Hematopoietic multipotent progenitor cell (in vitro differentiated cells): ENCODE measurements around the gene ZNF3. TPM values are rescaled to one million over a fixed set of nuclear protein-coding genes. Genes with fewer than 3 reads are reported as not detected.
A peak's percentile ranks its signal among the peaks of the same experiment; 100 is the strongest.

Source experiments
- DNase-seq, 3 donors: peaks; one replicate each; pipeline ENCODE4 v3.0.0-alpha.2; 2011 to 2015; ENCODE audit warnings: low read depth in 2 of 3, low spot score in 2 of 3
- total RNA-seq: library from RNA; depleted of rRNA; stranded (reverse); fragments of >200 nt; gene quantifications from one replicate; pipeline ENCODE4 v1.2.3, GENCODE V29; 2012

ZNF3 gene
- total RNA-seq, 1 donor = 25.9 TPM

GRCh38 chr7:100089458-100090196 lies 8.1 kb upstream of the ZNF3 start:
- no peak for DNase-seq

DNA sequence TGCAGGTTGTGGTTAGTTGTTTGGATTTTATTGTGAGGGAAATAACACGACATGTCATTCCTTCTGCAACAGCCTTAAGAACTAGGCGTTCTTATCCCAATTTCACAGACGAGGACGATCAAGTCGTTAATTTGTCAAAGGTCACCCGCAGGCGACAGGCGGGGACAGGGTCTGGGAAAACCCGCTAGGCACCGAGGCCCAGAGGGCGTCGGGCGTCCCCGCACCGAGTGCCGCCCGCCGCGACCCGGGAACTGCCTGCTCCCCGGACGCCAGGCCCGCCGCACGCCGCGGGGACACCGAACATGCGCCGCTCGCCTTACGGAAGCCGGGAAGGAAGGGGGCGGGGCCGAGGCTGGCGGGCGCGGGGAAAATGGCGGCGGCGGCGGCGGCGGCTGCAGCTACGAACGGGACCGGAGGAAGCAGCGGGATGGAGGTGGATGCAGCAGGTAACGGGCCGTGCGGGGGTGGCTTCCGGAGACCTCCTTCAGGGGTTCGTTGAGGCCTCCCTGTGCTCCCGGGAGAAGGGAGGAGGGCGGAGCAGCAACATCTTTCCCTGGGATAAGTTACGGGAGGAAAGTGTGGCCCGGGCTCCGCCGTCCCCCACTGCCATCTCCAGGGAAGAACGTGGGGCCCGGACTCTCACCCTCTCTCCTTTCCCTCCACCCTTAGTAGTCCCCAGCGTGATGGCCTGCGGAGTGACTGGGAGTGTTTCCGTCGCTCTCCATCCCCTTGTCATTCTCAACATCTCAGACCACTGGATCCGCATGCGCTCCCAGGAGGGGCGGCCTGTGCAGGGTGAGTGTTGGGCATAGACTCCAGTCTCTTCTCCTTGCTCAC lies 7.3 kb upstream of the ZNF3 start, which contains the start of gene COPS6:
TSS of gene COPS6 (plus strand) at position 349 of the 837 bp plus-strand sequence. CDS start at position 371, 22 bp downstream.
- DNase-seq = peak; percentile 74 to 79 (median 78)

- DNase-seq = no peak
These were observed 6.6 kb upstream of the ZNF3 start for GRCh38 chr7:100088095-100088620.

- no peak for DNase-seq
These were observed 5.7 kb upstream of the ZNF3 start for GRCh38 chr7:100087055-100087750.

DNA sequence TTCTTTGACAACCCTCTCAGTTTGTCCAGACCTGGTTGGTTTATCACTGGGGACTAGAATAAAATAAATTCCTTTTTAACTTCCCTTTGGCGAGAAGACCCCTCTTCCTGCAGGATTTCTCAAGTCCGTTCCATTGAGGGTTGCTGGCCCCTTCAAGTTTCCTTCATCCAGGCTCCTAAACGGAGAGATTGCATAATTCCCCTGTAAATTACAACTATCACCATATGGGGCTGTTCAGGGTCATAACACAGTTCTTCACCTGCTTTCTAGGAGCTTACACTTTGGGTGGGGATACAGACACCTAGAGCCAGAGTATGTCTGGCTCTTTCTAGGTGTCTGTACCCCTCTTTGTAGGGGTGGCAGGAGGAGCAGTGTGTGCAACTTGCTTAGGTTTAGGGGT lies 4.0 kb upstream of the ZNF3 start:
- no peak for DNase-seq

- DNase-seq = no peak
These were observed 1.5 kb upstream of the ZNF3 start for GRCh38 chr7:100082978-100083377.

- peak in 2 of 3 donors; percentile 16 to 41 for DNase-seq
These were observed 502 bp downstream of the ZNF3 start for GRCh38 chr7:100080907-100081534.

GRCh38 chr7:100079024-100079560 lies 2.4 kb downstream of the ZNF3 start:
- DNase-seq = no peak

DNA sequence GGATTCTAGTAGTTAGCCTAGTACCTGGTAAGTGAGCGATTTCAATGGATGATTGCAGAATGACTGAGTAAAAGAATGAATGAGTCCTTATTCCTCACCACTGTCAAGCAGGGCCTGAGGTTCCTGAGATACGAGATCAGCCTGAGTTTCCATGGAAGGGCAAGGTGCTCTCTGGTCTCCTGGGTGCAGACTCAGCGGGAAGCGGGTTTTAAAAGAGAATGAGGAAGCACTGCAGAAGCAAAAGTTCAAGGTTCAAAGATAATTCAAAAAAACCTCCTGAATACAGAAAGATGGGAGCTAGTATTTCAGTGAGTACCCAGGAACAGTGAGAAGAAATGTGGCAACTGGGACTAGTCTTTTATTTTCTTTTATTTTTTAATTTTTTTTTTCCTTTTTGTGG lies 4.3 kb downstream of the ZNF3 start:
- DNase-seq = no peak

- DNase-seq = no peak
These were observed 6.1 kb downstream of the ZNF3 start for GRCh38 chr7:100075418-100075817.

DNA sequence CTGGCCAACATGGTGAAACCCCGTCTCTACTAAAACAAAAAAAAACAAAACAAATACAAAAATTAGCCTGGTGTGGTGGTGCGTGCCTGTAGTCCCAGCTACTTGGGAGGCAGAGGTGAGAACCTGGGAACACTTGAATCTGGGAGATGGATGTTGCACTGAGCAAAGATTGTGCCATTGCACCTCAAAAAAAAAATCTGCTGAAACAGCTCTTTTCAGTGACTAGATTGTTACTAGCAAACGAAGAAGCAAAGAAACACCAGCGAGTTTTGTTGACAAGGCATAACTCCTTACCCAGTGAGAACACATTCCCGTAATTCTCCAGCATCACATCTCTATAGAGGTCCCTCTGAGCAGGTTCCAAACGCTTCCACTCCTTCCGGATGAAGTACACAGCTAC lies 6.7 kb downstream of the ZNF3 start:
- no peak for DNase-seq

- no peak for DNase-seq
These were observed 9.1 kb downstream of the ZNF3 start for GRCh38 chr7:100072462-100072861.

DNA sequence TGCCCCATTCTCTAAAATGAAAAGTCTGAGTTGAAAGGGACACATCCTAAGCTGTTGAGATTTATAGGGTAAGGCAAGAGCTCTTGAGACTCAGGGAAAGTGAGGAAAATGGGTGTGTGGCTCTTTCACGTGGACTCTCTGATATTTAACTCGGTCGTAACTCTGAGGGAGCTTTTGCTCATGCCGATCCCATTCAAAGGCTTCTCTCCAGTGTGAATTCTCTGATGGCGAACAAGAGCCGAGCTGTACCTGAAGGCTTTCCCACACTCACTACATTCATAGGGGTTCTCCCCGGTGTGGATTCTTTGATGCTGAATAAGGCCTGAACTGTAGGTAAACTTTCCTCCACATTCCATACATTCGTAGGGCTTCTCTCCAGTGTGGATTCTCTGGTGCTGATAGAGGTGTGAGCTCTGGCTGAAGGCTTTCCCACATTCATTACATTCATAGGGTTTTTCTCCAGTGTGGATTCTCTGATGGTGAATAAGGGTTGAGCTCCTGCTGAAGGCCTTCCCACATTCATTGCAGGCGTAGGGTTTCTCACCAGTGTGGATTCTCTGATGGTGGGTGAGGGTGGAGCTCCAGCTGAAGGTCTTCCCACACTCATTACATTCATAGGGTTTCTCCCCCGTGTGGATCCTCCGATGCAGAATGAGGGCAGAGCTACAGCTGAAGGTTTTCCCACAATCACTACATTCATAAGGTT lies 10.4 kb downstream of the ZNF3 start:
- DNase-seq = no peak

GRCh38 chr7:100069991-100070390 lies 11.5 kb downstream of the ZNF3 start:
- DNase-seq = no peak

DNA sequence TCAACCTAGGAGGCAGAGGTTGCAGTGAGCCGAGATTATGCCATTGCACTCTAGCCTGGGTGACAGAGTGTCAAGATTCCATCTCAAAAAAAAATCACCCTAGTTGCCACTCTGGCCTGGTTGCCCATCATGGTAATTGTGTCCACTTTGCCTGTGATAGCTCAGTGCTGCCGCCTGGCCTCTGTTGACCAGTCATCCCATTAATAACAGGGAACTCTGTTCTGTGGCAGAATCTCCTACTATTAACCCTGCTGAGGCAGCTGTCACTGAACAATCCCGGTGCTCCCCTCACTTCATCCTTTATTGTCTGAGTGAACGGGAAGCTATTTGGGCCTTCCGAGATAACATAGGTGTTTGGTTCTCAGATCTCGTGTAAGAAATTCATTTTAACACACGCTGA lies 14.6 kb downstream of the ZNF3 start:
- DNase-seq = no peak

DNA sequence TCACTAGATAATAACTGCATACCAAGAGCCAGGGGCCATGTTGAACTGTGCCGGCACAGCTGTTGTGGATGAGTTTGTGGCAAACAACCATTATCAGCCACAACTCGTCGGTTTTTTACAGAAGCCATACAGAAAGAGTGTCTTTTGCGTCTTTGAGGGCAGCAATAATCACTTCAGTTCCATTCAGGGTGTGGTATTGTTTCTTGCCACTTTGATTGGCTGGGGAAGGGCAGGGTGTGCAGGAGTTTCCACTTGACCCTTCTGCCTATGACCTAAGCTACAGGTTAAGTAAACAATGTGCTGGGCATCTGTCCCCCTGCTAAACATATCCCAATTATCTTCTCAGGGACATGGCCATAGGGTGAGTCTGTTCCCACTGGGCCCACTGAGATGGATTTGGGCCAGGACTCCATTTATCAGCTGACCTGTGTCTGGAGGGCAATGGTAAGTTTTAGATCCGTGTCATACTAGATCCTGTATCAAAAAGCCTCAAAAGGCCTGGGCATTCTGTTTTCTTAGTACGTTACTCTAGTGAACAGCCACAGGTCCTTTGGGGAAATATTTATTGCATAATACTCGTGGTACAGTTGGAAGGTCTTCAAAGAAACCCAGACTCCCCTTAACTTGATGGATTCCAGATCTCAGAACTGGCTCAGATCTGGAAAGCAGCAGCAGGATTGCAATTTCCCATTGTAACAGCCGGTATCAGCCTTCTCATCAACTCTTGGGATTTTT lies 15.9 kb downstream of the ZNF3 start:
- no peak for DNase-seq

GRCh38 chr7:100064162-100064561 lies 17.4 kb downstream of the ZNF3 start:
- no peak for DNase-seq

DNA sequence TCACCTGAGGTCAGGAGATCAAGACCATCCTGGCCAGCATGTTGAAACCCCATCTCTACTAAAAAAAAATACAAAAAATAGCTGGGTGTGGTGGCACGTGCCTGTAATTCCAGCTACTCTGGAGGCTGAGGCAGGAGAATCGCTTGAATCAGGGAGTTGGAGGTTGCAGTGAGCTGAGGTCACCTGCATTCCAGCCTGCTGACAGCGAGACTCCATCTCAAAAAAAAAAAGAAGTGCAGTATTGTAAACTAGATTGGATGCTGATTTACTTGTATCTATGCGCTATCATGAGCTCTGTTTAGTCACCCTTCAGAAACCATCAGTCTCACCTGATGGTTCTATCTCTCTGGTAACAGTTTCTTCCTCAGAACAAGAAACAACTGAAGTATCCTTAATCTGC lies 18.1 kb downstream of the ZNF3 start:
- DNase-seq = no peak
